DMS153 treated with DMSO at 0.1 percent for 48 hours (cell line): ENCODE measurements around the gene PCDH1.
A peak's percentile ranks its signal among the peaks of the same experiment; 100 is the strongest.
"Not testable (repeated sequence)": the region's sequence is repeated elsewhere in the genome, so short reads cannot be mapped to it uniquely, and the experiment has no call there.

Experiments
- DNase-seq: peaks from one replicate; lab custom pipeline; 2025; ENCODE audit not compliant: unreplicated experiment; lab: John Stamatoyannopoulos, UW

Gene PCDH1

GRCh38 chr5:141878186-141878710, at the start of gene PCDH1:
PCDH1 (minus strand) TSS chr5:141878410; CDS start chr5:141878262, 148 bp downstream.
- DNase-seq: no peak

GRCh38 chr5:141926434-141926833, 48.2 kb upstream of the PCDH1 start:
- DNase-seq: no peak

GRCh38 chr5:141923448-141924313, 45.5 kb upstream of the PCDH1 start, which contains the start of gene DELE1:
DELE1 (plus strand) TSS chr5:141923871; CDS start chr5:141923942, 71 bp downstream.
- DNase-seq: peak; percentile 38

- DNase-seq: not testable (repeated sequence)
Measured at GRCh38 chr5:141922827-141923447, 44.7 kb upstream of the PCDH1 start.

- no peak for DNase-seq
Measured at GRCh38 chr5:141920771-141921170, 42.6 kb upstream of the PCDH1 start.

GRCh38 chr5:141919218-141920119, 41.3 kb upstream of the PCDH1 start:
- DNase-seq: no peak

- DNase-seq: no peak
Measured at GRCh38 chr5:141917760-141918159, 39.5 kb upstream of the PCDH1 start.

- no peak for DNase-seq
Measured at GRCh38 chr5:141916522-141916921, 38.3 kb upstream of the PCDH1 start.

GRCh38 chr5:141915881-141916336, 37.7 kb upstream of the PCDH1 start:
- DNase-seq: no peak

GRCh38 chr5:141914797-141915196, 36.6 kb upstream of the PCDH1 start:
- no peak for DNase-seq

- no peak for DNase-seq
Measured at GRCh38 chr5:141914199-141914743, 36.1 kb upstream of the PCDH1 start.

GRCh38 chr5:141913560-141914198, 35.5 kb upstream of the PCDH1 start:
- DNase-seq: no peak

- no peak for DNase-seq
Measured at GRCh38 chr5:141910271-141910673, 32.1 kb upstream of the PCDH1 start.

- DNase-seq: no peak
Measured at GRCh38 chr5:141909212-141909611, 31.0 kb upstream of the PCDH1 start.

GRCh38 chr5:141908796-141909195, 30.6 kb upstream of the PCDH1 start:
- no peak for DNase-seq

- no peak for DNase-seq
Measured at GRCh38 chr5:141906972-141907371, 28.8 kb upstream of the PCDH1 start.

GRCh38 chr5:141906517-141906916, 28.3 kb upstream of the PCDH1 start:
- no peak for DNase-seq

- no peak for DNase-seq
Measured at GRCh38 chr5:141904551-141904950, 26.3 kb upstream of the PCDH1 start.

- DNase-seq: no peak
Measured at GRCh38 chr5:141903261-141903660, 25.1 kb upstream of the PCDH1 start.
